HG03097 (cell line): ENCODE results near the gene DDX19B.
"Not testable (repeated sequence)": the region's sequence is repeated elsewhere in the genome, so short reads cannot be mapped to it uniquely, and the experiment has no call there.

ENCODE experiments used
- ATAC-seq: cut with Tn5 transposase; IDR thresholded peaks from one replicate; pipeline ENCODE4 v1.9.1; 2021; ENCODE audit not compliant: unreplicated experiment, low FRiP score

Gene DDX19B

GRCh38 chr16:70276392-70276791 is 22.6 kb upstream of the DDX19B start:
- no peak for ATAC-seq

- ATAC-seq = not testable (repeated sequence)
These were observed 11.5 kb upstream of the DDX19B start for GRCh38 chr16:70287304-70287971.

GRCh38 chr16:70289229-70290094 is 9.5 kb upstream of the DDX19B start, which contains the start of gene AARS1:
Gene AARS1, minus strand, starts transcription at chr16:70289506. Its CDS starts 6,743 bp downstream, at chr16:70282763.
- peak; percentile 96 for ATAC-seq

GRCh38 chr16:70290949-70291519 is 8.0 kb upstream of the DDX19B start:
- no peak for ATAC-seq

GRCh38 chr16:70292148-70292547 is 6.8 kb upstream of the DDX19B start:
- not testable (repeated sequence) for ATAC-seq

- ATAC-seq = no peak
These were observed 4.5 kb upstream of the DDX19B start for GRCh38 chr16:70294385-70295025.

GRCh38 chr16:70295634-70296033 is 3.4 kb upstream of the DDX19B start:
- ATAC-seq = no peak

GRCh38 chr16:70301121-70301520 is 2.1 kb downstream of the DDX19B start:
- no peak for ATAC-seq

GRCh38 chr16:70302745-70303144 is 3.8 kb downstream of the DDX19B start:
- no peak for ATAC-seq

GRCh38 chr16:70304892-70305448 is 6.0 kb downstream of the DDX19B start:
- no peak for ATAC-seq

GRCh38 chr16:70306880-70307279 is 7.9 kb downstream of the DDX19B start:
- no peak for ATAC-seq

GRCh38 chr16:70307726-70308125 is 8.7 kb downstream of the DDX19B start:
- not testable (repeated sequence) for ATAC-seq

GRCh38 chr16:70320121-70320520 is 21.1 kb downstream of the DDX19B start:
- ATAC-seq = no peak

- ATAC-seq = no peak
These were observed 26.2 kb downstream of the DDX19B start for GRCh38 chr16:70324998-70325747.

GRCh38 chr16:70331091-70331490 is 32.1 kb downstream of the DDX19B start:
- no peak for ATAC-seq

- no peak for ATAC-seq
These were observed 32.8 kb downstream of the DDX19B start for GRCh38 chr16:70331588-70332358.

- not testable (repeated sequence) for ATAC-seq
These were observed 33.7 kb downstream of the DDX19B start for GRCh38 chr16:70332728-70333127.

- ATAC-seq = no peak
These were observed 38.8 kb downstream of the DDX19B start for GRCh38 chr16:70337814-70338213.

- ATAC-seq = no peak
These were observed 42.6 kb downstream of the DDX19B start for GRCh38 chr16:70341600-70341999.
